Measurements from ENCODE around the gene GPNMB.

DNA sequence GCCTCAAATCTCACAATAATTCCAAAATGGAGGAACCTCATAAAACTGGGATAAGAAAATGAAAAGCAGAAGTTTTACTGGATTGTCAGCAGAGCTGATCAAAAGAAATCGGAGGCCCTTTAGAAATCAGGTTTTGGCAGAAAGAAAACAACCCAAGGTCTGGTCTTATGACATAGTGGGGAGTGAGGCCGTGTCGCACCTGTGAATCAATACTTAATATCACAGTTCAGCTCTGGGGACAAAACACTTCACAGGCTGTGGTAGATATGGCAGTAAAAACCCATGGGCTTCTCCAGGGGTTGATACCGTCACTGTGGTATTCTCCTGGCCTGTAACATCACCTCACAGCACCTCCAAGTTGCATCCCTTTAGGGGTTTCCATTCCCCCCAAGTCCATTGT, 46.0 kb downstream of the GPNMB start:
- TF ChIP-seq, protein P1, sequence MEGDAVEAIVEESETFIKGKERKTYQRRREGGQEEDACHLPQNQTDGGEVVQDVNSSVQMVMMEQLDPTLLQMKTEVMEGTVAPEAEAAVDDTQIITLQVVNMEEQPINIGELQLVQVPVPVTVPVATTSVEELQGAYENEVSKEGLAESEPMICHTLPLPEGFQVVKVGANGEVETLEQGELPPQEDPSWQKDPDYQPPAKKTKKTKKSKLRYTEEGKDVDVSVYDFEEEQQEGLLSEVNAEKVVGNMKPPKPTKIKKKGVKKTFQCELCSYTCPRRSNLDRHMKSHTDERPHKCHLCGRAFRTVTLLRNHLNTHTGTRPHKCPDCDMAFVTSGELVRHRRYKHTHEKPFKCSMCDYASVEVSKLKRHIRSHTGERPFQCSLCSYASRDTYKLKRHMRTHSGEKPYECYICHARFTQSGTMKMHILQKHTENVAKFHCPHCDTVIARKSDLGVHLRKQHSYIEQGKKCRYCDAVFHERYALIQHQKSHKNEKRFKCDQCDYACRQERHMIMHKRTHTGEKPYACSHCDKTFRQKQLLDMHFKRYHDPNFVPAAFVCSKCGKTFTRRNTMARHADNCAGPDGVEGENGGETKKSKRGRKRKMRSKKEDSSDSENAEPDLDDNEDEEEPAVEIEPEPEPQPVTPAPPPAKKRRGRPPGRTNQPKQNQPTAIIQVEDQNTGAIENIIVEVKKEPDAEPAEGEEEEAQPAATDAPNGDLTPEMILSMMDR (IDR thresholded peaks at IDR 0.05), result no peak
- TF ChIP-seq POLR2AphosphoS5 (IDR thresholded peaks at IDR 0.05) (no peak), POLR2A (IDR thresholded peaks at IDR 0.05) (no peak)

Data from prostate gland (tissue), 2 donors.